ENCODE measurements around the gene ARMC9. TPM values are rescaled to one million over a fixed set of nuclear protein-coding genes. Genes with fewer than 3 reads are reported as not detected.

The ARMC9 gene
- total and polyA plus RNA-seq, 2 donors from 2014 or later, result 7.3 to 18.2 TPM

- DNase-seq (peak in 1 of 5 donors; percentile 41), FAIRE-seq (no peak)
- Histone ChIP-seq H3K36me3 (ENCODE audit: control insufficient read depth in 2 of 3, insufficient read depth in 3 of 3, low read length in 3 of 3) (peaks cover 0 to 2% (median 0%) of the 10 kb centered on the region in 3 donors), H3K4me3 (ENCODE audit: low read length in 3 of 3) (no peak overlapping the region), H3K27me3 (ENCODE audit: control insufficient read depth, insufficient read depth, low read length) (no peaks in the 10 kb centered on the region), H3K9ac (ENCODE audit: low read length in 3 of 3) (no peak overlapping the region), H3K27ac (ENCODE audit: low read depth in 2 of 2, low read length in 2 of 2) (no peak overlapping the region), H3K4me1 (ENCODE audit: control insufficient read depth in 2 of 3, insufficient read depth in 2 of 3, low read depth in 1 of 3, low read length in 3 of 3) (no peaks in the 10 kb centered on the region), H3K9me3 (ENCODE audit: control insufficient read depth in 2 of 3, insufficient read depth in 1 of 3, low read length in 3 of 3) (no peaks in the 10 kb centered on the region)
- no peak for TF ChIP-seq CTCF (IDR thresholded peaks at IDR 0.05; ENCODE audit: borderline replicate concordance, extremely low read depth, insufficient read depth)
- intact Hi-C loops (cut with DNase I), result no loop called here
Observed at GRCh38 chr2:231364061-231364460, 165.6 kb downstream of the ARMC9 start.

- H3K9ac ChIP-seq (ENCODE audit: low read length in 3 of 3), result no peak overlapping the region
- H3K9me3 ChIP-seq (ENCODE audit: control insufficient read depth in 2 of 3, insufficient read depth in 1 of 3, low read length in 3 of 3), result no peaks in the 10 kb centered on the region
- no peak overlapping the region for H3K27ac ChIP-seq (ENCODE audit: low read depth in 2 of 2, low read length in 2 of 2)
- no peak overlapping the region for H3K4me3 ChIP-seq (ENCODE audit: low read length in 3 of 3)
- no peak for FAIRE-seq
- intact Hi-C loops (cut with DNase I), result no loop called here
- H3K36me3 ChIP-seq (ENCODE audit: control insufficient read depth in 2 of 3, insufficient read depth in 3 of 3, low read length in 3 of 3), result peaks cover 0 to 2% (median 0%) of the 10 kb centered on the region in 3 donors
- no peaks in the 10 kb centered on the region for H3K4me1 ChIP-seq (ENCODE audit: control insufficient read depth in 2 of 3, insufficient read depth in 2 of 3, low read depth in 1 of 3, low read length in 3 of 3)
- DNase-seq, result peak in 4 of 5 donors; percentile 32 to 68 (median 56)
- TF ChIP-seq CTCF (IDR thresholded peaks at IDR 0.05; ENCODE audit: borderline replicate concordance, extremely low read depth, insufficient read depth), result no peak
- no peaks in the 10 kb centered on the region for H3K27me3 ChIP-seq (ENCODE audit: control insufficient read depth, insufficient read depth, low read length)
Observed at GRCh38 chr2:231364961-231365810, 166.8 kb downstream of the ARMC9 start.

- FAIRE-seq, result no peak
- peaks cover 0 to 2% (median 0%) of the 10 kb centered on the region in 3 donors for H3K36me3 ChIP-seq (ENCODE audit: control insufficient read depth in 2 of 3, insufficient read depth in 3 of 3, low read length in 3 of 3)
Observed at GRCh38 chr2:231367178-231367577, 168.7 kb downstream of the ARMC9 start.

More at GRCh38 chr2:231367178-231367577, 168.7 kb downstream of the ARMC9 start:
- H3K4me1 ChIP-seq (ENCODE audit: control insufficient read depth in 2 of 3, insufficient read depth in 2 of 3, low read depth in 1 of 3, low read length in 3 of 3), result no peaks in the 10 kb centered on the region
- TF ChIP-seq CTCF (IDR thresholded peaks at IDR 0.05; ENCODE audit: borderline replicate concordance, extremely low read depth, insufficient read depth), result no peak
- H3K27me3 ChIP-seq (ENCODE audit: control insufficient read depth, insufficient read depth, low read length), result no peaks in the 10 kb centered on the region
- no peak overlapping the region for H3K4me3 ChIP-seq (ENCODE audit: low read length in 3 of 3)
- DNase-seq, result peak in 1 of 5 donors; percentile 21
- H3K9ac ChIP-seq (ENCODE audit: low read length in 3 of 3), result no peak overlapping the region
- no peak overlapping the region for H3K27ac ChIP-seq (ENCODE audit: low read depth in 2 of 2, low read length in 2 of 2)
- intact Hi-C loops (cut with DNase I), result no loop called here
- H3K9me3 ChIP-seq (ENCODE audit: control insufficient read depth in 2 of 3, insufficient read depth in 1 of 3, low read length in 3 of 3), result no peaks in the 10 kb centered on the region
